AG04449 (cell line): ENCODE results near the gene ITGB8.
A peak's percentile ranks its signal among the peaks of the same experiment; 100 is the strongest.

ENCODE experiments used
- CTCF ChIA-PET: fragments of 350-600 bp; formaldehyde crosslinking; extraction: SDS; loops from one replicate; lab custom pipeline; 2021; ENCODE audit warnings: antibody characterized with exemption; lab: Yijun Ruan, JAX
- POLR2A ChIA-PET: fragments of 400-600, 350-600 bp; formaldehyde crosslinking; extraction: SDS; loops from one replicate; lab custom pipeline; 2020; ENCODE audit warnings: antibody characterized with exemption, inconsistent platforms; lab: Yijun Ruan, JAX
- DNase-seq: peaks from one replicate; pipeline ENCODE4 v3.0.0-alpha.2; 2010; ENCODE audit warnings: low read depth, low spot score
- H3K4me3 ChIP-seq: 2 replicates; pipeline ENCODE4 v1.5.1; 2011; ENCODE audit warnings: low read depth, mild to moderate bottlenecking, control low read depth, low read length
- CTCF ChIP-seq: IDR thresholded peaks from one replicate; pipeline ENCODE4 v1.5.1; 2011; ENCODE audit warnings: mild to moderate bottlenecking, moderate library complexity, low read length, control low read depth, inconsistent platforms; ENCODE audit not compliant: insufficient read depth; ENCODE audit errors: missing control alignments

The ITGB8 gene

DNA sequence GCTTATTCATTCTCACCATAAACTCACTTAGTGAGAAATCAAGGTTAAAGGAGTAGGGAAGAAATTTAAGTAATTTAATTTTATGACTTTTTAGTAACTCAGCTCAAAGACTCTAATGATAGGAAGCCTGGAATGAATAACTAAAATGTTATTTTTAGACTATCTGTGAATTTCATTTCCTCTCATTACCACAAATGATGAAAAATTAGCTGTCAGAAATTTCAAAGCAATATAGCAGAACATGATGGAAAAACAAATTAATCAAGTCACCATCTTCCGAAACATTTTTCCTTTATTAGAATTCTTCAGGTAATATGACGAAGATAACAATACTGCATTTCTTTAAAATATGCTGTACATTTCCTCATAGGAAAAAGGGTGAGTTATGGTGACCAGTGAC is 2.7 kb upstream of the ITGB8 start:
- TF ChIP-seq CTCF = no peak
- no peak for DNase-seq
- H3K4me3 ChIP-seq = no peak overlapping the region
- POLR2A ChIA-PET = no interaction called here
- CTCF ChIA-PET = interaction anchor here (0.9 kb wide), 1 partner anchor 23 kb away, joined by 3 read pairs; no protein-coding TSS in a partner anchor

- TF ChIP-seq CTCF = no peak
- ChIA-PET POLR2A (no interaction called here), CTCF (interaction anchor here (1.6 kb wide), 1 partner anchor 29 kb away, joined by 5 read pairs; no protein-coding TSS in a partner anchor)
- H3K4me3 ChIP-seq = no peak overlapping the region
- DNase-seq = no peak
Measured at GRCh38 chr7:20328692-20329091, 2.0 kb upstream of the ITGB8 start.

DNA sequence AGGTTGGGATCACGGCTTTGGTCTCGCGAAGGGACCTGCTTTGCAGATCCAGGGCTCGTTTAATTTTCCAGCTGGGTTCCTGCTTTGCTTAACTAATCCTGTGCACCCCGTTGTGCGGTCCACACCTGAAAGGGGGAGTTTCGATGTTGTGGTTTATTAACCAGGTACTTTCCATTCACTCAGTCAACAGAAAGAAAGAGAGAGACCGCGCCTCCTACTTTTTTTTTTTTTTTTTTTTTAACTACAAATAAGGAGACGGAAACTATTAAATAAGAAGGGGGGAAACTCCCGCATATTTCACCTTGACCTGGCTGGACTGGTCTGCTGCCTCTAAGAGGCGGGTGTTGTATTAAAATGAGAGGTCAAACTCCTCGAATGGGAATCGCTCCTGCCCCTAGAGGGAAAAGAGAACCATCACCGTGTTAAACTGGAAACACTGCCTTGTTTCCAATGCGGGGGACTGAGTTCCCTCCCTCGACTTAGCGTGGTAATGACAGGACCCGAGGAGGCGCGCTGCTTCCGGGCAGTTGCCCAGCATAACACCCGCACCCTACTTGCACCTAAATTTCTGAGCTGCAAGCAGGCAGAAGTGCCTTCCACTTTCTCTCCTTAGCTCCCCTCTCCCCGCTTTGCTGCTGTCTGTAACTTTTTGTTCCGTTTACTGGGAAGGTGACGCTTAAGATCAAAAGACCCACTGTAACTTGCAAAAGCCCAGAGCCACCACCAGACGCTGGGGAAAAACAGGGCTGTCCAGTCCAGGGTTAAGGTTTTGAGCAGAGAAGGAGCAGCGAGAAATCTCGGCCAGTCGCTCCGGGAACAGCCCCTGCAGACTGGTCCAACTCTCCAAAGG is 1.1 kb upstream of the ITGB8 start:
- POLR2A ChIA-PET = no interaction called here
- DNase-seq = no peak
- peak; percentile 27 for TF ChIP-seq CTCF
- CTCF ChIA-PET = interaction anchor here (0.6 to 2.6 kb wide), 7 partner anchors 17 to 620 kb away, joined by 3 to 12 read pairs (median 4); no protein-coding TSS in a partner anchor
- peak overlapping the region; percentile 70 for H3K4me3 ChIP-seq

DNA sequence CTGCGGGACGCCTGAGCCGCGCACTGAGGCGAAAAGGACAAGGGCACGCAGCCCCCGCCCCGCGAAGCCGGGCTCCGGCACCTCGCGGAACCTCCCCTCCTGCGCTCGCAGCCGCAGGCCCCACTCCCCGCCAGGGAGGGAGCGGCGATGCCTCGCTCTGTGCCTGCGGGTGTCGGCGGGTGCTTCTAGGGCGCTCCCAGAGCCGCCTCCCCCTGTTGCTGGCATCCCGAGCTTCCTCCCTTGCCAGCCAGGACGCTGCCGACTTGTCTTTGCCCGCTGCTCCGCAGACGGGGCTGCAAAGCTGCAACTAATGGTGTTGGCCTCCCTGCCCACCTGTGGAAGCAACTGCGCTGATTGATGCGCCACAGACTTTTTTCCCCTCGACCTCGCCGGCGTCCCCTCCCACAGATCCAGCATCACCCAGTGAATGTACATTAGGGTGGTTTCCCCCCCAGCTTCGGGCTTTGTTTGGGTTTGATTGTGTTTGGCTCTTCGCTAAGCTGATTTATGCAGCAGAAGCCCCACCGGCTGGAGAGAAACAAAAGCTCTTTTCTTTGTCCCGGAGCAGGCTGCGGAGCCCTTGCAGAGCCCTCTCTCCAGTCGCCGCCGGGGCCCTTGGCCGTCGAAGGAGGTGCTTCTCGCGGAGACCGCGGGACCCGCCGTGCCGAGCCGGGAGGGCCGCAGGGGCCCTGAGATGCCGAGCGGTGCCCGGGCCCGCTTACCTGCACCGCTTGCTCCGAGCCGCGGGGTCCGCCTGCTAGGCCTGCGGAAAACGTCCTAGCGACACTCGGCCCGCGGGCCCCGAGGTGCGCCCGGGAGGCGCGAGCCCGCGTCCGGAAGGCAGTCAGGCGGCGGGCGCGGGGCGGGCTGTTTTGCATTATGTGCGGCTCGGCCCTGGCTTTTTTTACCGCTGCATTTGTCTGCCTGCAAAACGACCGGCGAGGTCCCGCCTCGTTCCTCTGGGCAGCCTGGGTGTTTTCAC is 519 bp downstream of the ITGB8 start:
- DNase-seq = no peak
- ChIA-PET POLR2A (no interaction called here), CTCF (interaction anchor here (0.9 to 2.6 kb wide), 5 partner anchors 13 to 349 kb away, joined by 3 to 12 read pairs (median 4); no protein-coding TSS in a partner anchor)
- TF ChIP-seq CTCF = no peak
- peak overlapping the region; percentile 70 for H3K4me3 ChIP-seq

DNA sequence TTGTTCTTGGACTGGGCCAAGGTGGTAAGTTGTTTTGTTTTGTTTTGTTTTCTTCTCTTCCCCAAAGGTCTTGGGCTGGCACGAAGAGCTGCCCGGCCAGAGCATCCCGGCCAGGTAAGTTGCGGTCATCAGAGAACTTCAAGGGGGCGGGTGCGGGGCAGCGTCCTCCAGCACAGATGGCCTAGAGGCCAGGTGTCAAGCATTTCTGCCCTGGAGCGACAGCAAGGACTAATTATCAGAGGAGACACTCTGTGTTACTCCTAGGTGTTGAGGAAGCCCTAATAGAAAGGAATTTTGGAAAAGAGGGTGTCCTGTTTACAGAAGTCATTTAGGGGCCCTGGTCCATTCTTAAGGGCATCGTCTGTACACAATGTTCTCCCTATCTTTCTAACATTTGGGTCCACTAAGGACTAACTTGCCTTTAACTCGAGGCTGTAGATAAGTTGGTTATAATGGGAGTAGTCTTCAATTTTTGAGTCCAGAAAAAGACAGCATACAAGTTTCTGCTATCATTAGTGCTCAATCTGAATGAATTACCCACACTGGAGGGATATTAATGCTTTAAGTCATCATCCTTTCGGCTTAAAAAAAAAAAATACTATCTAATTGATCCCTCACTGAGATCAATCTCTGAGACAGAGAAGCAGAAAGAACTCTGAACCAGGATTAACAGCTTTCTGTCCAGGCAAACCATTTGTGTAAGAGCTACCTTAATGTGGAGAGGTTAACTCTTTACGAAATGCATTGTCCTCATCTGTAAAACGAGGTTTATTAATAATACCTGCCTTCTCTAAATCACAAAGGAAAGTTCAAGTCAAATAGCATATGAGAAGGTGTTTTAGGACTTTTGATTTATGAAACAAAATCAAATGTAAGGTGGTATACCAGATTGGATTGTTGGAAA is 1.5 kb downstream of the ITGB8 start:
- ChIA-PET CTCF (interaction anchor here (0.6 kb wide), 2 partner anchors 343 to 618 kb away, joined by 3 to 6 read pairs; no protein-coding TSS in a partner anchor), POLR2A (no interaction called here)
- DNase-seq = no peak
- no peak for TF ChIP-seq CTCF
- H3K4me3 ChIP-seq = peak overlapping the region; percentile 70
